Lower leg skin (tissue), 4 donors: ENCODE measurements around the gene MAGEB17. TPM values are rescaled to one million over a fixed set of nuclear protein-coding genes. Genes with fewer than 3 reads are reported as not detected.

Experiments used
- DNase-seq, 2 donors: peaks; one replicate each; pipeline ENCODE4 v3.0.0-alpha.2; 2019; ENCODE audit warnings: low spot score in 2 of 2
- H3K4me3 ChIP-seq: fragments of 200-600 bp; sonication (generic); 2 replicates; pipeline ENCODE4 v1.5.1; 2017; ENCODE audit warnings: mild to moderate bottlenecking, low read depth; ENCODE audit not compliant: poor library complexity, severe bottlenecking
- POLR2A ChIP-seq, 2 donors: fragments of 450-650 bp; IDR thresholded peaks; one replicate each; pipeline ENCODE4 v1.6.1; 2016 to 2017; ENCODE audit warnings: antibody characterized with exemption in 2 of 2, mild to moderate bottlenecking in 1 of 2, moderate library complexity in 1 of 2
- WGBS, 2 donors: methylation state at CpG; one replicate each; pipeline ENCODE4 v1.1.5; 2018; 5-methylcytosine and 5-hydroxymethylcytosine counted together
- intact Hi-C: fragments of 100-400 bp; cut with DNase I; formaldehyde crosslinking; loops from one replicate; pipeline ENCODE4 v1.15.0; 2023; ENCODE audit warnings: low total_unique reads
- total RNA-seq, 4 donors: library from RNA; depleted of rRNA; stranded (reverse); fragments of >200 nt; gene quantifications; one replicate each; pipeline ENCODE4 v1.1.0, GENCODE V29; 2016
- TF ChIP-seq, protein P1 (sequence below), 3 donors: fragments of 450-650 bp; IDR thresholded peaks; one replicate each; pipeline ENCODE4 v1.5.1; 2016; ENCODE audit warnings: antibody characterized with exemption in 3 of 3, mild to moderate bottlenecking in 3 of 3, moderate library complexity in 2 of 3

The MAGEB17 gene
- total RNA-seq, 4 donors from 2014 or later, result not detected

DNA sequence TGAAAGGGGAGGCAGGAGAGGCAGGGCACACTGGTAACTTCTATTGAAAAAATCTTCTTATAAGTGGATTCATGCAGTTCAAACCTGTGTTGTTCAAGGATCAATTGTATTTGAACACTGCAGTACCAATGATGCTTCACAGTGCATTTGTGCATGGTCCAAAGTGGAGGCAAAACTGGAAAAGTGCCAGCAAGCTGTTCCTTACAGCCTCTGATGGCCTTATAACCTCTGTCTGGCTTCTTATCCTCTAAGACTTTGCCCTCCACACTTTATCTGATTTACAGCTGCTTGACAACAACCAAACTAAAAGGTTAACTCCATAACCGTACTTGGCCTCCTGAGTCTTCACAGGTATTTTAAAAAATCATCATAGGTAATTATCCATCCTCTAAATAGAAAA, 40.4 kb downstream of the MAGEB17 start:
- DNase-seq, result no peak
- 72 to 92% methylated on average over 1 of the region's 1 CpG for WGBS, 2 donors
- H3K4me3 ChIP-seq, result no peak overlapping the region
- intact Hi-C loops, result no loop called here
- no peak for TF ChIP-seq POLR2A (IDR thresholded peaks at IDR 0.05)
- TF ChIP-seq, protein P1, sequence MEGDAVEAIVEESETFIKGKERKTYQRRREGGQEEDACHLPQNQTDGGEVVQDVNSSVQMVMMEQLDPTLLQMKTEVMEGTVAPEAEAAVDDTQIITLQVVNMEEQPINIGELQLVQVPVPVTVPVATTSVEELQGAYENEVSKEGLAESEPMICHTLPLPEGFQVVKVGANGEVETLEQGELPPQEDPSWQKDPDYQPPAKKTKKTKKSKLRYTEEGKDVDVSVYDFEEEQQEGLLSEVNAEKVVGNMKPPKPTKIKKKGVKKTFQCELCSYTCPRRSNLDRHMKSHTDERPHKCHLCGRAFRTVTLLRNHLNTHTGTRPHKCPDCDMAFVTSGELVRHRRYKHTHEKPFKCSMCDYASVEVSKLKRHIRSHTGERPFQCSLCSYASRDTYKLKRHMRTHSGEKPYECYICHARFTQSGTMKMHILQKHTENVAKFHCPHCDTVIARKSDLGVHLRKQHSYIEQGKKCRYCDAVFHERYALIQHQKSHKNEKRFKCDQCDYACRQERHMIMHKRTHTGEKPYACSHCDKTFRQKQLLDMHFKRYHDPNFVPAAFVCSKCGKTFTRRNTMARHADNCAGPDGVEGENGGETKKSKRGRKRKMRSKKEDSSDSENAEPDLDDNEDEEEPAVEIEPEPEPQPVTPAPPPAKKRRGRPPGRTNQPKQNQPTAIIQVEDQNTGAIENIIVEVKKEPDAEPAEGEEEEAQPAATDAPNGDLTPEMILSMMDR (IDR thresholded peaks at IDR 0.05), result no peak

DNA sequence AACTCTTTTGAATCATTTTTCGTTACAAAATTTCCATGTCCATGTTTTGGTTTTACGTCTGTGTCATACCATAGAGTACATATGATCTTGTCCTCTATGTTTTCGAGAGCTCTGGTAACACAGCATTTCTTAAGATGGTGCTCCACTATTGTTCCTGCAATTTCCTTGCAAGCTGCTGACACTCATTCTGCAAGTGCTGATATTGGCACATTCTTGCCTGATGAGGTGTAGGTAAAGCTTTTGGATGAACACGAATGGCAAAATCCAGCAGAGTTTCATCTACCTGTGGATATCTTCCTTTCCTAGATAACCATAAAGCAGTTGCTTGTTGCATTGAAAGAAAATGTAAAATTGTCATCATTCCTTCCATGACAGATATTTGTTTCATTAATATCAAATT, 41.3 kb downstream of the MAGEB17 start:
- no peak for DNase-seq
- TF ChIP-seq, protein P1 (IDR thresholded peaks at IDR 0.05), result no peak
- TF ChIP-seq POLR2A (IDR thresholded peaks at IDR 0.05), result no peak
- 80 to 88% methylated on average over 4 of the region's 4 CpGs for WGBS, 2 donors
- intact Hi-C loops, result no loop called here
- no peak overlapping the region for H3K4me3 ChIP-seq

DNA sequence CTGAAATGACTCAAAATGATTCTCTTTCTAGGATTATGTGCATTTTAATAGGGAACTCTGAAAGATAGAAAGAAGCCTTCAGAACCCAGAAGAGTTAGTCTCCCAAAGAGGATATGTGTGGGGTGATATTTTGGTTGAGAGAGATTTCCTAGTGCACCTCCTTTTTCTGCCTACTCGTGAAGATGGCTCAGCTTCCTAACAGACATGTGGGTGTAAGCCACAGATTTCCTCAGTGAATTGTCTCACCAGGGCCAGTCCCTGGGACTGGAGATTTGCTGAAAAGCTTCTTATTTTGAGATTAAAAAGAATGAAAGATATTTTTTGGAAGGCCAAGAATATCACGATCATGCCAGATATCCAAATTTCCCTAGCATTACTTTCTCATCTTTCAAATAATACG, 42.8 kb downstream of the MAGEB17 start:
- intact Hi-C loops, result no loop called here
- 75 to 90% methylated on average over 3 of the region's 3 CpGs for WGBS, 2 donors
- no peak for DNase-seq
- TF ChIP-seq POLR2A (IDR thresholded peaks at IDR 0.05), result no peak
- TF ChIP-seq, protein P1 (IDR thresholded peaks at IDR 0.05), result no peak
- no peak overlapping the region for H3K4me3 ChIP-seq

DNA sequence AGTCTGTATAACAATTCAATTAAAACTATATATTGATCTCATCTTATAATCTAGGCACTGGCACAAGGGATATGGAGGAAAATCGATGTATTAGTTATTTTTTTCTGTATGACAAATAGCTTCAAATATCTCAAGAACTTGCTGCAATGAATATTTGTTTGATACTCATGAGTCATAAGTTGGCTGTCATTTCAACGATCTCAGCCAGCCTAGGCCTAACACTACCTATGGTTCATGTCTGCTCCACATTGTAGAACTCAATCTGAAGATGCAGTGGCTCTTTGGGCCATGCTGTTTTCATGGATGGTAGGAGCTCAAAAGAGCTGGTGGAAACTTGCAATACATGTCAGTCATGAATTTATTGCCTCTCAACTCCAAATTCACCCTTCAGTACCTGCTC, 44.7 kb downstream of the MAGEB17 start:
- TF ChIP-seq, protein P1 (IDR thresholded peaks at IDR 0.05), result no peak
- TF ChIP-seq POLR2A (IDR thresholded peaks at IDR 0.05), result no peak
- DNase-seq, result no peak
- WGBS, 2 donors, result 48 to 70% methylated on average over 2 of the region's 2 CpGs
- intact Hi-C loops, result no loop called here
- H3K4me3 ChIP-seq, result no peak overlapping the region

DNA sequence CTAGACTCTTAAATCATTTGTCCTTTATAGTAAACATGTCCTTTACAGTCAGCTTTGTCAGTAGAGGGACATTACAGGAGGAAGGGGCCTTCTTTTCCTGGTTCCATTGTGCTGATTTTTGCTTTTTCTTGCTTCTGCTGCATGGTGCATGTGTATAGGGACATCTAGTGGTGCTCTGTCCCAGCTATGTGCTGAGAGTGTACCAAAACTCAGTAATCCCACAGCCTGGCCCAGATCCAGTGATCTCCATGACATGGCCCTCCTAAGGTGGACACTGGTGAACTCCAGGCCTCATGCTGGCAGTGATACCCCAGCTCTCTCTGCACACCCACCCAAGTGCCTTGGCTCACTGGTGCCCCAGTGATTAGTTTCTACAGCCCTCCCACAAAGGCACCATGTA, 45.2 kb downstream of the MAGEB17 start:
- H3K4me3 ChIP-seq, result no peak overlapping the region
- no peak for TF ChIP-seq POLR2A (IDR thresholded peaks at IDR 0.05)
- TF ChIP-seq, protein P1 (IDR thresholded peaks at IDR 0.05), result no peak
- intact Hi-C loops, result no loop called here
- DNase-seq, result no peak

DNA sequence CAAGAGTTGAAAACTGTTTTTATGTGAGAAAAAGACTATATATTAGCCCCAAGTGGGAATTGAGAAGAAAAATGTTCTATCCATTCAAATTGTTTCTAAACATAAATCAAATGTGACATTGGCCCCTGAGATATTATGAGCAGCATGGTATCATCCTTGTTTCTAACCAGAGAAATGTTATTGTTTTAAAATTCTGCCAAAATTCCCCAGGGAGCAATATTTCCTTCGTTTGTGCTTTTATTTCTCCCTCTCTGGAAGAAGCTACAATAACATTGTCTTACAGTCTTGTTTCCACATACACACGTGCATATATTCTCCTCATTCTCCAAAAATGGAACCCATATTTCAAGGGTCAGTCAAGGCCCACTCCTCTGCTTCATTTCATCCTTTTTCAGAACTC, 46.7 kb downstream of the MAGEB17 start:
- 22 to 26% methylated on average over 2 of the region's 2 CpGs for WGBS, 2 donors
- no peak overlapping the region for H3K4me3 ChIP-seq
- TF ChIP-seq, protein P1 (IDR thresholded peaks at IDR 0.05), result no peak
- no peak for TF ChIP-seq POLR2A (IDR thresholded peaks at IDR 0.05)
- no peak for DNase-seq
- intact Hi-C loops, result no loop called here
